ENCODE measurements around the gene C11orf21.

The C11orf21 gene

GRCh38 chr11:2275334-2276279 is 26.1 kb downstream of the C11orf21 start:
- no peak for FAIRE-seq

GRCh38 chr11:2273771-2274170 is 27.9 kb downstream of the C11orf21 start:
- no peak for DNase-seq (ENCODE audit: extremely low spot score, insufficient read length, low read depth)
- no peak for FAIRE-seq

More at GRCh38 chr11:2275334-2276279, 26.1 kb downstream of the C11orf21 start:
- DNase-seq (ENCODE audit: extremely low spot score, insufficient read length, low read depth), result no peak

- FAIRE-seq, result no peak
- DNase-seq (ENCODE audit: extremely low spot score, insufficient read length, low read depth), result no peak
These were observed 28.4 kb downstream of the C11orf21 start for GRCh38 chr11:2273311-2273710.

GRCh38 chr11:2272946-2273280 is 28.8 kb downstream of the C11orf21 start:
- FAIRE-seq (no peak), DNase-seq (ENCODE audit: extremely low spot score, insufficient read length, low read depth) (no peak)

DNA sequence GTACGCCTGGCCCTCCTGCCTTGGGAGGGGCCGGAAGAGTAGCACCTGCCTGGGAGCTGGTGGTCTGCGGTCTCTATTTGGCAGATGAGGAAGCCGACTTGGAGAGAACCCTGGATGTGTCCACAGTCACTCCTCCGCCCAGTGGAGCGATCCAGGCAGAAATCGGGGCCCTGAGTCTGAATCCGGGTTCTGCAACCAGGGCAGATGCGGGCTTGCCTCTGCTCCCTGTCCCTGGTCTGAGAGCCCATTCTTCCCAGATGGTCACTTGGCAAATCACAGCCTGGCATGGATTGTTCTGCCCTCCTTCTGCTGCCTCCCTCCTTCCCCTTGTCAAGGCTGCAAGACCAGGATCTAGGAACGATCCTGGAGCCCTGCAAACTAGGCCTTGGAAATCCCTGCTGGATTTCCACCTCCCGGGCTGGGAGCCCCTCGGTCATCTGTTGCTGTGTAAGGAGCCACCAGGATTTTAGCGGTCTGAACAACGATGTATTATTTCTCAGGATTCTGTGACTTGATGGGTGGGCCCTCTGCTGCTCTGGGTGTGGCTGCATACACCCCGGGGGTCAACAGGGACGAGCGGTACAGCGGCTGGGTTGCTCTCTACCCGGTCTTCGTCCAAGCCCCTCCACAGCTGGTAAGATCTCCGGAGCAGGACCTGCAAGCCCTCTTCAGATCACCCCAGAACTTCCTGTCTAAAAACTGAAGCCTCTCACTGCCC is 29.3 kb downstream of the C11orf21 start:
- FAIRE-seq, result no peak
- DNase-seq (ENCODE audit: extremely low spot score, insufficient read length, low read depth), result no peak

DNA sequence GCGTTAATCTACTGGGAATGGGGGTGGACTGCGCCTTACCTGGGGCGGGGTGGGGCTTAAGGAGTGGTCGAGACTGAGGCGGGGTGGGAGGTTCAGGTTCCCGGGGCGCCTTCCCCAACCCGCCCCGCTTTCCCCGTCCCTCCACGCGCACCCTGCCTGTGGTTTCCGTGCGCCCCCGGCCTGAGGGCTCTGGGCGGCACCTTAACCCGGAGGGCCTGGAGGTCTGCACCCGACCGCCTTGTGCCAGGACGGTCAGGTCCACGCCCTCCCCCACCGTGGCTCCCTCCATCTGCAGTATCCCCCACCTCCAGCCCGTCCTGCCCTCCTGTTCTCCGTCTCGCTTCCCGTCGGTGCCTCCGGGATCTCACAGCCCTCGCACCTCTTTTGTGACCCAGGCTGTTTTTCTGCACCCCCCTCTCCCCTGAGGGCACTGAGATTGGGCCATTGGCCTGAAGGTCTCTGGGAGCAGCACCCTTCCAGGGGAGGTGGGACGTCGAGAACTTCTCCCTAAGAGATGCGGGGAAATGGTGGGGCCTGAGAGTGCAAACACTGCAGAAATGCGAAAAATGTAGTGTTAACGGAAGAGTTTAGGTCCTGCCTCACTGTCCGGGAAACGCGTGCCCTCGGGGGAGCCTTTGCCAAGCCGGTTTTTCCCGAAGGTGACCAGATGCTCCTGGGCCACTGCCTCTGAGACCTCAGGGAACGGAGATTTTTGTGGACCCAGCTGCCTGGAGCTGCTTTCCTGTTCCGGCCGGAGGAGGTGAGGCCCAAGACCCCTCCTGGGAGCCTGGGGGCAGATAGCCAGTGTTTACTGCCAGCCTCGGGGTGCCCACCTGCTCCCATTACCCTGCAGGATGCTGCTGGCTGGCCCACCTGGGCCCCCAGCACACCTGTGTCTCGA is 30.1 kb downstream of the C11orf21 start:
- DNase-seq (ENCODE audit: extremely low spot score, insufficient read length, low read depth) (no peak), FAIRE-seq (no peak)

- FAIRE-seq, result no peak
These were observed 30.7 kb downstream of the C11orf21 start for GRCh38 chr11:2271077-2271326.

DNA sequence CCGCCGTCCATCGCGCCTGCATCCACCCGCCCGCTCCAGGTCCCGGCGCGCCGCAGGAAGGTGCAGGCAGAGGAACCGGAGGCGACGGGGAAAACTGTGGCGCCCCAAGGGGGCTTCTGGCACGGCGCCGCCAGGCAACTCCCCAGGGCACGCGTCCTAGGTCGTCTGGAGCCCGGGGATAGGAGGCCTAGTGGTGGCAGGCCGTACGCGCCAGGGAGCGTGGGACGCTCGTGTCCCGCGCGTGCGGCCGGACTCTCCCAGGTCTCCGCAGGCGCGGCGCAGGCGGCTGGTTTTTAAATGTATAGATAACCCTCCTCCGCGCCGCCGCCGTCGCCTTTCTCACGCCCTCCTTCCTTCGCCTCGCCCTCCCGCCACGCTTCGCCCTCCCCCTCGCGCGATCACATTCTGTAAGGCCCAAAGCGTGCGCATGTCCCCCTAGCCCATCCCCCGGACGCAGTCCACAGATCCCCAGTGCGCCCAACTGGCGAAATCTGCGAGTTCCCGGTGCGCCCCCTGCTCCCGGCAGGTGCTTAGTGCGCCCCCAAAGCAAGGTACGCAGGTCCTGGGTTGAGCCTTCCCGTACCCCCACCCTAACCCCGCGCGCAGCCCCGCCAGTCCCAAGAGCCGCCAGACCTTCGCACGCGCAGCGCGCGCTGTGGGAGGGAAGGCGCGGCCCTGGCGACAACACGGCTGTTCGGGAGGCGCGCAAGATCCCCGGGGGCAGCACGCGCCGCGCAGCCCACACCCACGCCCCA is 31.2 kb downstream of the C11orf21 start, which contains the start of gene ASCL2:
Gene ASCL2 (minus strand): TSS at position 267 of the 755 bp plus-strand sequence. CDS start 256 bp downstream, at position 11.
- DNase-seq (ENCODE audit: extremely low spot score, insufficient read length, low read depth) (no peak), FAIRE-seq (no peak)

More at GRCh38 chr11:2271077-2271326, 30.7 kb downstream of the C11orf21 start:
- no peak for DNase-seq (ENCODE audit: extremely low spot score, insufficient read length, low read depth)

- FAIRE-seq (no peak), DNase-seq (ENCODE audit: extremely low spot score, insufficient read length, low read depth) (no peak)
These were observed 32.0 kb downstream of the C11orf21 start for GRCh38 chr11:2269601-2270321.

DNA sequence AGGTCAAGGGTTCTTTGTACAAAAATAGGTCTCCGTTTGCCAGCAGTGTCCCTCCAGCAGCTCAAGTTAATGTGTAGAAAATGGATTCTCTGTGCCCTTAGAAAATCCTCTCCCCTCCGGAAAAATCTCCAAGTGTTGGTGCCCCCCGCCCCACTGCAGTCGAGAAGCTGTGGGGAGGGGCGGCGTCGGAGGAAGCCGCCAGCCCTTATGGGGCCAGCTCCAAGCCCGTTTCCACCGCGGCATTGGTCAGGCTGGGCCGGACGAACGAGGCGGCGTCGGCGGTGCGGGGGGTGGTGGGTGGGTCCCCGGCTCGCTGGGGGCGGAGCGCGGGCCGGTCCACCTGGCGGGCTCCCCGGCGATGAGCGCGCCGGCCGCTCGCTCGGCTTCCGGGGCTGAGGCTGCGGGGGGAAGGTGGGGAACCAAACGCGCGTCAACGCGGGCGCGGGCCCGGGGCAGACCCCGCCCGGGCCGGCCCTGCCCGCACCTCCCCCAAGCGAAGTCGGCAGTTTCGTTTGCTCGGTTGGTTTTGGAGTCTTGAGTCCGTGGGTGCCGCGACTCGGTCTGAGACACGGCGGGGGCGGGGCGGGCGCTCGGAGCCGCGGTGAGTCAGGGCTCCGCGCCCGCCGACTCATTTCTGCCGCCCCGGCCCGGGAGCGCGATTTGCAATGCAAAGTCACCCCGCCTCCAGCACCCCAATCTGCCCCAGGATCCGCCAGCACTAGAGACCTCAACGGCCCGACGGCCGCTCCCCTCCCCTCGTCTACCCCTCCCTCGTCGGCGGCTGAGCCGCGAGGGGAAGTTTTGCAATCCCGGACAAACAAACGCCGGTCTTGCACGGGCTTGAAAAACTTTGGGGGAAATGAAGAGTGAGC is 32.8 kb downstream of the C11orf21 start:
- DNase-seq (ENCODE audit: extremely low spot score, insufficient read length, low read depth), result no peak
- FAIRE-seq, result no peak

DNA sequence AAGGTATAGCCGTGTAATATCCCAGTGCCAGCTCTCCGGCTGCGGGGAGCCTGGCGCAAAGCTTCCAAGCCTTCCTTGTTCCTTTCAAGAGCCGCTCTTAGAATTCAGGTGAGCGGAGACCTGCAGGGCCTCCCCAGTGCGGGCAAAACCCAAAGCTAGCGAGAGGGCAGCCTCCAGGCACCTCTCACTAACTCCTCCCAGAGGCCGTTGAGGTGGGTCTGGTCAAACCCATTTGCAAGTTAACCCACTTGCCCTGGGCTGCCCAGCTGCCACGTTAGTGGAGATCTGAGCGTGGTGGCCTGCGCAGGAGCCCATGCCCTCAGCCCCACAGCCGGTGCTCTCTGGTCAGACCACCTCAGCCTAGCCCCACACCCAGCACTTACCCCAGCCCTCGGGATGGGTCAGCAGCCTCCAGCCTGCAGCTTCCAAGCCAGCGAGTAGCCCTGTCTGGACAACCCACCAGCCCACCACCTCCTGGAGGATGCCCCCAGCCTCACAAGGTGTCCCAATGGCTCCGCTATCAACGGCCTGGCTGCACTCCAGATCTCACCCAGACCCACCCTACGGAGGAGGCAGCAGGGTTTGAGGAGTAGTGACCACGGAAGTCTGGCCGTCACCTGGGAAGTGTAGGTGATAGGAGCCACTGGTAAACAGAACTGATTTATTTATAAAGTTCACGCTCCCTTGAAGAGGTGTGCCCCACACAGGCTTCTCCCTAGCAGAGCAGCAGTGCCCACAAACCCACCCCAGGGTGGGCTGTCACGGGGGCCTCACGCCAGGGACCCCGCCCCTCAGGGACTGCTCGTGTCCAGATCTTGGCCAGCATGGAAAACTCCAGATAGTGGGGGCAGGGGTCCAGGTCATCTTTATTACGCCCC is 33.6 kb downstream of the C11orf21 start:
- no peak for DNase-seq (ENCODE audit: extremely low spot score, insufficient read length, low read depth)
- no peak for FAIRE-seq

- DNase-seq (ENCODE audit: extremely low spot score, insufficient read length, low read depth) (no peak), FAIRE-seq (no peak)
These were observed 34.3 kb downstream of the C11orf21 start for GRCh38 chr11:2267306-2267850.

DNA sequence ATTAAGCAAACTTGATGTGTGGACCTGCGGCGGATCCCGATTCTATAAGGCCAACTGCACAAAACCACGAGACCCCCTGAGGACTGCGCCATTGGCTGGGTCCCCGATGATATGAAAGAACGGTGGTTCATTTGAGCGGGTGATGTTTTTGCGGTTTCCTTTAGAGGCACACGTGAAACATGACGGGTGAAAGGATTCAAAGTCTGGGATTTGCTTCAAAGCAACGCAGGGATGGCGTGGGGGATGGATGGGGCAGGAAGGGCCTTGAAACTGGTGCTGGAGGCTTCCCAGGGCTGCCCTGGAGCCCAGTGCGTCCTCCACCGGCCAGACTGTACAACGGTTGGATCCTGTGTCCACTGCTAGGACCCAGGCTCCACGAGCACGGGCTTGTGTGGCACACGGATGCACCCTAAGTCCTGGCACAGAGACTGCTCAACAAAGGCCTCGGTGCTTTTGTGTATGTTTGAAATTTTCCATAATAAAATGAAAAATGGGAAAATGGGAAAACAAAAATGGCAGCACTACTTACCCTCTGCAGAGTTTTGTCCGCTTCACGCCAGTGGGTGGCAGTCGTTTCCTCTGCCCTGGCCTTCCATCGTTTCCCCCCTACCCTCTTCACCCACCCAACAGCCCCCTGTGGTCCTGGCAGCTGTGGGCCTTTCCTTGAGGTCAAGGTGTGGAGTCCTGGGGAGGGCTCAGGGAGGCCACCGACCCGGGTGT is 35.0 kb downstream of the C11orf21 start:
- DNase-seq (ENCODE audit: extremely low spot score, insufficient read length, low read depth) (no peak), FAIRE-seq (no peak)

- no peak for FAIRE-seq
- no peak for DNase-seq (ENCODE audit: extremely low spot score, insufficient read length, low read depth)
These were observed 35.7 kb downstream of the C11orf21 start for GRCh38 chr11:2265854-2266585.

DNA sequence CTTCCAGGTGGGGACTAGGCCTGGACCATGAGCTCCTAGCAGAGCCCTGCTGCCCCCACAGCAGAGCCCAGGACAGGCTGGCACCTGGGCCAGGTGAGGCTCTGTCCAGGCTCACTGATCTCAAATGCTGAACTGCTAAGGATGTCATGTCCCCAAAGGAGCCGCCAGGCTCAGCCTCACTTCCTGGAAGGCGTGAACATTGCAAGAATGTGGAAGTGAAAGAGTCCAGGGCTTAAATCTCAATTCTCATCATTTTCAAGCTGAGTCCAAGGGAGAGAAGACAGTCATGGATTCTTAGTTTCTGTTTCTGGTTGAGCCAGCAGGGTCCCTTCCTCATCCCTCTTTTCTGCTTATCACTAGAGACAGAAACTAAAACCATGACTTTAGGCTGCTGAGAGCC is 36.3 kb downstream of the C11orf21 start:
- FAIRE-seq (peak; percentile 80), DNase-seq (ENCODE audit: extremely low spot score, insufficient read length, low read depth) (peak; percentile 39)
